Kasumi-1 (cell line): ENCODE data around the gene PRTN3.
A peak's percentile ranks its signal among the peaks of the same experiment; 100 is the strongest.
"Not testable (repeated sequence)": the region's sequence is repeated elsewhere in the genome, so short reads cannot be mapped to it uniquely, and the experiment has no call there.

Experiments
- DNase-seq, 2 experiments: peaks; one replicate each; lab custom pipeline; 2025; lab: John Stamatoyannopoulos, UW

Gene PRTN3

DNA sequence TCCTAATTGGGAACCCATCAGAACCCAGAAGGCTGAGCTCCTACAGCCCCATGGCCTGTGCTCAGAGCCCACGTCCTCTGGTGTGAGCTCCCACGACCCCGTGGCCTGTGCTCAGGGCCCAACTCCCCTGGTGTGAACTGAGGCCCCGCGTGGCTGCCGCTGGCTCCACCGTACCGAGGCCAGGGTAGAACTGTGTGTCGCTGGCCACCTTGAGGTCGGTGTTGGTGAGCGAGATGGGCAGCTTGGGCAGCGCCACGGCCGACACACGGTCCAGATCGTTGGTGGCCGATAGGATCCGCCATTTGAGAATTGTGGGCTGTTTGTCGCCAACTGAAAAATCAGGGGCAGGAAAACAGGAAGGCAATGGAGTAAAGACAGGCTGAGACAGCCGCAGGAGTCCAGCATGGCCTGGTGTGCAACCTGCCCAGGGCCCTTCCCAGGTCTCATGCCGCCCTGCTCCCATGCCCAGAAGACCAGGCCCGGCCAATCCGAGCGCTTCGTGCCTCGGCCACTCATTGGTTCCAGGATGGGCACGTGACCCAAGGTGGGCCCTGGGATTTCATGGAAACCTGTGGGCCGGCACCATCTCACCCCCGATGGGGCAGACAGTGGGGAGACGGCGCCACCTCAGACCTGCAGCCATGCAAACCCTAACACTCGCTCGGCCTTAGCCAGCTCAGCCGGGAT lies 40.7 kb downstream of the PRTN3 start:
- no peak for DNase-seq

DNA sequence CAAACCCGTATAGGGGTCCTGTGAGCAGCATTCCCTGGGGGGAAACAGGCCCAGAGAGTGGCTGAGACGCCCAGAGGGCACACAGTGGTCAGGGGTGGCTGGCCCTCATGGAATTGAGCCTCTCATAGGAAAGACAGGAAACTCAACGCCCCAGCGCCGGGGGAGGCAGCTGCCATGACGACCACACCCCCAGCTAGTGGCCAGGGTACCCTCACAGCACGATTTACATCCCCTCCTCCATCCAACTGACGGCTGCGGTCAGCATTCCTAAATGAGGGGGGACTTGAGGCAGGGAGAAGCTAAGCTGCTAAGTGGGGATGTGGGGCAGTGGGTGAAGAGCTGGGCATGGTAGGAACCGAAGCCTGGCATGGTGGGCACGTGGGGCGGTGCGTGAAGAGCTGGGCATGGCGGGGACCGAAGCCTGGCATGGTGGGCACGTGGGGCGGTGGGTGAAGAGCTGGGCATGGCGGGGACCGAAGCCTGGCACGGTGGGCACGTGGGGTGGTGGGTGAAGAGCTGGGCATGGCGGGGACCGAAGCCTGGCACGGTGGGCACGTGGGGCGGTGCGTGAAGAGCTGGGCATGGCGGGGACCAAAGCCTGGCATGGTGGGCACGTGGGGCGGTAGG lies 42.2 kb downstream of the PRTN3 start:
- DNase-seq: no peak

DNA sequence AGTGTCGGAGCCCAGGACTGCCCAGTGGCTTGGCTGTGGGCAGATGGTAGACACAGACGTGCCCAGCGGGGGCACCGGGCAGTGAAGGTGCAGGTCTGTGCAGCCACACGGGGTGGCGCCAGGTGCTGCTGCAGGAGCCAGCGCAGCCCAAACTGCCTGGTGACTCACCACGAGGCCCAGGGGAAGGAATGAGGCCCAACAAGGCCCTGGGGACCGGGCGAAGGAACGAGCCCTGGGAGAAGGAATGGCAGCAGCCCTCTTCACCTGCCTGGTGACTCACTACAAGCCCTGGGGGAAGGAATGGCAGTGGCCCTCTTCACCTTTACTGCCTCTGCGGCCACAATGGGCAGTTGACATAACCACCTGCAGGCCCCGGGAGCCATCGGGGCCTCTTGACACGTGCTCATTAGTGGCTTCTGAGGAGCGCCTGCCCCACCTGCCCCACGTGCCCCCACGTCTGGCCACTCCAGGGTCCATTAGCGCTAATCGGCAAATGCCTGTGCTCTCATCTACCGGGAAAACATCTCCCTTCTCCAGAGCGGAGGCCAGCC lies 42.9 kb downstream of the PRTN3 start:
- no peak for DNase-seq

DNA sequence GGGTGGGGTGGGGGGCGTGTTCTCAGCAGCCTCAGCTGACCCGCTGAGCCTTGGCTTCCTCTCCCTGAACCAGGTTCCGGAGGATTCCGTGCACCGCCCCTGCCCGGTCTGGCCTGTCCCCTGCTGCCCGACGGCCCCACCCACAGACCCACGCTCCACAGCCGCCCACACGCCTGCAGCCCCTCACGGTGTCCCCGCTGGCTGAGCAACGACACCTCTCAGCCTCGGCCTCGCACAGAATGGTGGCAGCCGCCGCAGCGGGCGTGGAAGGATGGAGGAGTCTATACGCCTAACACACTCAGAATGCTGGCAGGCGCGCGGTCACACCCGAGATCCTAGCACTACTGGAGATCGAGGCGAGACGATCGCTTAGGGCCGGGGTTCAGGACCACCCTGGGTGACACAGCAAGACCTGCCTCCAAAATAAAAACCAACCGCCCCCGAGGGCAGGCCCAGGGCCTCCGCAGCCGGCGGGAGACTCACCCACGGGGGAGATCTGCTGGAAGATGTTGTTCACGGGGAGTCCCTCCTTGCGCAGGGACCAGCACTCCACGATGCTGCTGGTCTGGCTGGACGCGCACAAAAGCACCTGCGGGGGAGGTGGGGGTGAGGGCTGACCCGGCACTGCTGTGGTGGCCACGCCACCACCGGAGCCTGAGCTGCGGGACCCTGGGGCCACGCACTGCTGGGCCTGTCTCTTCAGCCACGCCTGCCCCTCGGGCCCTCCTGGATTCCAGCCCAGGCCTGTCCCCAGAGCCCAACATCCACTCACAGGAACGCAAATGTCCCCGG lies 43.8 kb downstream of the PRTN3 start:
- no peak for DNase-seq

DNA sequence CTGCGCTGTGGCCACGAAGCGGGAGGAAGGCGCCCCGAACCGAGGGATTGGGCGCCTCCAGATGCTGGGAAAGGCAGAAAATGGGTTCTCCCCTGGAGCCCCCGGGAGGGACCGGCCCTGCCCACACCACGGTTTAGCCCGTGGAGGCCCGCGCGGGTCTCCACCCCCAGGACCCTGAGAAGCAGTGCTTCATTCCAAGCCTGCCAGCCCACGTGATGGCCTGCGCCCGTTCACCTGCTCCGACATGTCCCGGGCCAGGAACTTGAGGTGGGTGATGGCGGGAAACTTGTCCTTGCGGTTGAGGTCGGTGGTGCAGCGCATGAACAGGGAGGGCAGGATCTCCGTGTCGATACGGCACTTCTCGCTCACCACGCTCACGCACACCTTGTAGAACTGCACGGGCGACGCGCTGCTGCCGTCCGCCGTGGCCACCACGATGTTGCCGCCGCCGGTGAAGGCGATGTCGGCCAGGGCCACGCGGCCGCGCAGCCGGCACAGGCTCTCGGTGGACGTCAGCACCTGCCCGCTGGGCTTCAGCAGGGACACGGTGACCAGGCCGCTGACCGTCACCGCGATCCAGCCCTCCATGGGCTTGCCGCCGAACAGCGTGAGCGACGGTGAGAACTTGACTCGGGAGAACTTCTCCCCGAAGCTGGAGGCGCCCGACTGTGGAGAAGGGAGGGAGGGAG lies 44.9 kb downstream of the PRTN3 start:
- no peak for DNase-seq

DNA sequence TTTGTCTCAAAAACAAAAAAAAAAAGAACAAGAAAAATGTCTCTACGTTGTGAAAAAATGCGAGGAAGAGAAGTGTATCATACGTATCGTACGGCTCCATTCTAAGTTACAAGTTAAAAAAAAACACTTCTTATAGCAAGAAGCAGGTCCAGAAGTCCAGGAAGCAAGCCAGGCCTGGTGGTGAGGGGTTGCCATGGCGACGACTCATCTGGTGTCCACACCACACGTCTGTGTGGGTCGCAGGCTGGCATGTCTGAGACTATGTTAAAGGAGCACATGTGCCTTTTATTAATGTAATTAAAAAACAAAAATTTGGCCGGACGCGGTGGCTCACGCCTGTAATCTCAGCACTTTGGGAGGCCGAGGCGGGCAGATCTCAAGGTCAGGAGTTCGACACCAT lies 46.3 kb downstream of the PRTN3 start:
- no peak for DNase-seq

DNA sequence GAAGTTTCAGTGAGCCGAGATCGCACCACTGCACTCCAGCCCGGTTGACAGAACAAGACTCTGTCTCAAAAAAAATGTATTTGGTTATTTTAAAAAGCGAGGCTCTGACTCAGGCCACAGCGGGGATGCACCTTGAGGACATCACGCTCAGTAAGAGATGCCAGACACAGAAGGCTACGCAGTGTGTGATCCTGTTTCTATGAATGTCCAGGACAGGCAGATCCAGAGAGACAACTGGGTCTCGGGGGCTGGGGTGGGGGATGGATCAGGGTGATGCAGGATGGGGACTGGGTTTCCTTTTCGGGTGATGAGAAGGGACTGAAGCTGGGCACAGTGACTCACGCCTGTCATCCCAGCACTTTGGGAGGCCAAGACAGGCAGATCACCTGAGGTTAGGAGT lies 46.8 kb downstream of the PRTN3 start:
- DNase-seq: no peak

DNA sequence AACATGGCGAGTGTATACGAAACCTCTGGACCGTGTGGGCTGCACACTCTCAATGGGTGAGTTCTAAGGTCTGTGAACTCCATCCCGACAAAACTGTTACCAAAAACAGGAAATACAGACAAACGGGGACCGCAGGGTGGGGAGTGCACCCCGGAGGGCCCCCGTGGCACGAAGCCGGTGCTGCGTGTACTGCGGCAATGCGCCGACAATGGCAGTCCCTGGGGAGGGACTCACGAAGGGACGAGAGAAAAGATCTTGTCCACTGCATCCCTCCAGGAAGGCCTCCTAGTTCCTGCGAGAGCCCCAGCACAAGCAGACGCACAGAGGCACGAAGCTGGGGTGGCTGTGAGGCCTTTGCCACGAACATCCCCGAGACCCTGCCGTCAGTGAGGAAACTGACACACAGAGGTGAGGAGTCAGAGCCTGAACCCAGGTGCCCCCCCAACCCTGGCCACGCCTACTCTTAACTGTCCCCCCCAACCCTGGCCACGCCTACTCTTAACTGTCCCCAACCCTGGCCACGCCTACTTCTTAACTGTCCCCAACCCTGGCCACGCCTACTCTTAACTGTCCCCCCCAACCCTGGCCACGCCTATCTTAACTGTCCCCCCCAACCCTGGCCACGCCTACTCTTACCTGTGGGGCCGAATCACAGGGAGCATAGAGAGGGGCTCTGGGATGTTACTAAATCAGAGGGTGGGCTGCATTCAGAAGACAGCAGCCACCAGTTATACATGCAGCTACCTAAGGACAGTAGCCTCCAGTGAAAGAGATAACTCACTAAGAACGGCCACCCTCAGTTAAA lies 48.0 kb downstream of the PRTN3 start:
- DNase-seq: no peak

DNA sequence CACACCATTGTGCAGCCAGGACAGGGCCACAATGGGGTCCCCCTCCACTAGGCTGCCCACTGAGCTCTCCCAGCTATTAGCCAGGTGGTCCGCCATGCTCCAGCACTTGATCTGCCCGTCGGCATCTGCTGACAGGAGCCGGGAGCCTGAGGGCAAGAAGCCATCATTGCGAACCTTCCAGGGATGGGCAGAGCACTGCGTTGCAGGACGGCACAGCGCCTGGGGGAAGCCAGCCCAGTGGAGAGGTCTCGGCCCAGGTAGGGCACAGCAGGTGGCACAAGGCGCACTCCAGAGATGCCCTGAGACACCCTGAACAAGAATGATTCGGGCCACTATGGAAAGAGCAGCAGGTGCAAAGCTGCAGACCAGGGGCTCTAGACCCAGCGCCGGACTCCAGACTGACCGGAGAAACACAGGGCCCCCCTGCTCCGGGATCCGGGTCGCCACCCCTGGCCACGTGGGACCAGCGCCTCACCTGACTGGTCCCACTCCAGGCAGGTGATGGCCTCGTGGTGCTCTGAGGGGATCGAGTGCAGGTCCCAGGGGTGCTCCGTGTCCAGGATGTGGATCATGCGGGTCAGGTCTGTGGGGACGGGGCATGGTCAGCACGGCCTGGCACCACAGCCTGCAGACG lies 49.0 kb downstream of the PRTN3 start:
- no peak for DNase-seq

DNA sequence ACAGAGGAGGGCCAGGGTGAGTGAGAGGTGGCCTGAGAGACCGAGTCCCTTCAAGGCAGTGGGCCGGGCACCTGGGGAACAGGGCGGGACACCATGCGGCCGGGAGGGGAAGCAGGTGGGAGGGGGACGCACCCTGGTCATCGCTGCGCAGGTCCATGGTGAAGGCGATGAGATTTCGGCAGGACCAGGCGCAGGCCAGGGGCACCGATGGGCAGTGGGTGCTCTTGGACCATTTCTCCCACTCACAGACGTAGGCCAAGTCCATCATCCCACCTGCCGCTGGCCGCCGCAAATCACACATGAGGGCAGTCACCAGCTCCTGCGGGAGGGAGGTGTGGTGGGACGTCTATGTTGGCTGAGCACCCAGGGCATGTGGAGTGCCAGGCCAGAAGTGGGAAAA lies 50.0 kb downstream of the PRTN3 start:
- no peak for DNase-seq

DNA sequence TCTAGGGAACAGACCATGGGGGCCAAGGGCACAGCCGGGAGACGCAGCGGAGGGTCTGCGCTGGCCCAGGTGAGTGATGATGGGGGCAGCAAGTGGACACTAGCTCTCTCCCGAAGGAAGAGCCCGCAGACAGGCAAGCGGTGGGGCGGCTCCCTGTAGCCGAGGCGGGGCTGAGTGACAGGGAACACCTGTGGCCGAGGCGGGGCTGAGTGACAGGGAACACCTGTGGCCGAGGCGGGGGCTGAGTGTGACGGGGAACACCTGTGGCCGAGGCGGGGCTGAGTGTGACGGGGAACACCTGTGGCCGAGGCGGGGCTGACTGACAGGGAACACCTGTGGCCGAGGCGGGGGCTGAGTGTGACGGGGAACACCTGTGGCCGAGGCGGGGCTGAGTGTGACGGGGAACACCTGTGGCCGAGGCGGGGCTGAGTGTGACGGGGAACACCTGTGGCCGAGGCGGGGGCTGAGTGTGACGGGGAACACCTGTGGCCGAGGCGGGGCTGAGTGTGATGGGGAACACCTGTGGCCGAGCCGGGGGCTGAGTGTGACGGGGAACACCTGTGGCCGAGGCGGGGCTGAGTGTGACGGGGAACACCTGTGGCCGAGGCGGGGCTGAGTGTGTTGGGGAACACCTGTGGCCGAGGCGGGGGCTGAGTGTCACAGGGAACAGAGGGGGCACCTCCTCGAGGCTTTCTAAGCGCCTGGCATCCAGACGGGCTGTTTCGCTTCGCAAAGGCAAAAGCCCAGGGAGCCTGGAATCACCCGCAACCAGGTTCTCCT lies 50.8 kb downstream of the PRTN3 start:
- DNase-seq: not testable (repeated sequence)

DNA sequence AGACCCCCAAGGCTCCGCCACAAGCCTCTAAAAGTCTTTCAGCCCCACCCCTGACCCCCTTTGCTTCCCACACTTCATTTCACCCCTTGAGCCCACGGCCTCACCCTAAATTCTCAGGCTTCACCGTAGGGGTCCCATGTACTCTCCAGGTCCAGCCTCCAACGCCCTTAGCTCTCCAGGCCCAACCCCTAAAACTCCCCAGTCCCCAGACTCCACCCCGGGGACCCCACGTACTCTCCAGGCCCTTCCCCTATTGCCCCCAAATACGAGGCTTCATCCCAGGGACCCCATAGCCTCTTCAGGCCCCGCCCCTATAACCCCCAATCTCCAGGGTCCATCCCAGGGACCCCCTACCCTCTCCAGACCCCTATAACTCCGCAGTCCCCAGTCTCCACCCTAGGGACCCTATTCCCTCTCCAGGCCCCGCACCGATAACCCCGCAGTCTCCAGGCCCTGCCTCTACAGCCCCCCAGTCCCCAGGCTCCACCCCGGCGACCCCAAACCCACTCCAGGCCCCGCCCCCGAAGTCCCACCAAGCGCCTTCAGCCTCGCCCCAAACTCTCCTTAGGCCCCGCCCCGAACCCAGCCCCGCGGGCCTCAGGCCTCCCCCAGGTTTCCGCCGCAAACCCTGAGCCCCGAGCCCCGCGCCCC lies 51.6 kb downstream of the PRTN3 start:
- DNase-seq: no peak

DNA sequence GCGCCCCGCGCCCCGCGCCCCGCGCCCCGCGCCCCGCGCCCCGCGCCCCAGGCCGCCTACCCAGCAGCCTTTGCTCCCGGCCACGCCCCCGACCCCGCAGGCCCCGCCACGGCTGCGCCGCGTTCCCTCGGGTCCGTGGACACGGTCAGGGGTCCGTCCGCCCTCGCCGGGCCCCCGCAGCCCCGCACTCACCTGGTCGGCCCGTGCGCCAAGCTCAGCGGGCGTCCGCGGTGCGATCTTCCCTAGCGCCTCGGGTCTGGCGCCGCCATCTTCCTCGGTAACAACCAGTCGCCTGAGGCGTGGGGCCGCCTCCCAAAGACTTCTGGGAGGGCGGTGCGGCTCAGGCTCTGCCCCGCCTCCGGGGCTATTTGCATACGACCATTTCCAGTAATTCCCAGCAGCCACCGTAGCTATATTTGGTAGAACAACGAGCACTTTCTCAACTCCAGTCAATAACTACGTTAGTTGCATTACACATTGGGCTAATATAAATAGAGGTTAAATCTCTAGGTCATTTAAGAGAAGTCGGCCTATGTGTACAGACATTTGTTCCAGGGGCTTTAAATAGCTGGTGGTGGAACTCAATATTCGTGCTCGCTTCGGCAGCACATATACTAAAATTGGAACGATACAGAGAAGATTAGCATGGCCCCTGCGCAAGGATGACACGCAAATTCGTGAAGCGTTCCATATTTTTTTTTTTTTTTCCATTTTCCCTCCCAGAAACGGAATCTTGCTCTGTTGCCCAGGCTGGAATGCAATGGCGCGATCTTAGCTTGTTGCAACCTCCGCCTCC lies 52.3 kb downstream of the PRTN3 start, which contains the start of the genes MED16 and RNU6-9:
Gene MED16, minus strand, starts transcription at position 294 of the 796 bp plus-strand sequence. CDS start 2,056 bp downstream, outside the sequence.
Gene RNU6-9, plus strand, starts transcription at position 591 of the 796 bp plus-strand sequence.
- DNase-seq: peak; percentile 86 to 90

DNA sequence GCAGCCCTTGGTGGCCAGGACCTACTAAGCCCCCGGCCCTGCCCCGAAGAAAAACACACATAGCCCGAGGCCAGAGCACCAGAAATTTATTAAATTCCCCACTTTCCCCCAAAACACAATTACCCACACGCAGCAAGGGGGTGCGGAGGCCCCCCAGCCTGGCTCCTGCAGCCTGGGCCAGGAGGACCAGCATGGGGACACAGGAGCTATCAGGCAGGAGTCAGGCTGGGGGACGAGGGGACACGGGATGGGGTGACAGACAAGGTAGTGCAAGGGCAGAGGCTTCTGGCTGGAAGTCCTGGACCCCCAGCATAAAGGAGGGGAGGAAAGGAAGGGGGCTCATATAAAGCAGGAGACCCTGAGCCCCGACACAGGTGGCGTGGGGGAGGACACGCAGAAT lies 55.6 kb downstream of the PRTN3 start:
- DNase-seq: no peak

DNA sequence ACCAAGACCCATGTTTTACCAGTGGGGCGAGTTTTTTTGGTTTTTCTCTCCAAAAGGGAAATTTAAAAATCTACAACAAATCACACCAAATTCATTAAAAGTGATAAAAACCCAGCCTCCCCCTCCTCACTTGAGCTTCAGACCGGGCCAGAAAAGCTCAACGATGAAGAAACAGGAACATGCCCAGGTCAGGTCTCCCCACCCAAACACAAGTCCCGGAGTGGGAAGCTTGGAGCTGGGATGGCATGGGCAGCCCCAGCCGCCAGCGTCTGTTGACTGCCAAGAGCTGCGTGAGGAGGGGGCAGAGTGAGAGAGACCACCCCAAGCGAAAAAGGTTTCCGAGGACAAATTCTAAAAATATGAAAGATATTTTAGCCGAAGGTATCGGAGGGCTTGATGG lies 56.2 kb downstream of the PRTN3 start:
- no peak for DNase-seq

DNA sequence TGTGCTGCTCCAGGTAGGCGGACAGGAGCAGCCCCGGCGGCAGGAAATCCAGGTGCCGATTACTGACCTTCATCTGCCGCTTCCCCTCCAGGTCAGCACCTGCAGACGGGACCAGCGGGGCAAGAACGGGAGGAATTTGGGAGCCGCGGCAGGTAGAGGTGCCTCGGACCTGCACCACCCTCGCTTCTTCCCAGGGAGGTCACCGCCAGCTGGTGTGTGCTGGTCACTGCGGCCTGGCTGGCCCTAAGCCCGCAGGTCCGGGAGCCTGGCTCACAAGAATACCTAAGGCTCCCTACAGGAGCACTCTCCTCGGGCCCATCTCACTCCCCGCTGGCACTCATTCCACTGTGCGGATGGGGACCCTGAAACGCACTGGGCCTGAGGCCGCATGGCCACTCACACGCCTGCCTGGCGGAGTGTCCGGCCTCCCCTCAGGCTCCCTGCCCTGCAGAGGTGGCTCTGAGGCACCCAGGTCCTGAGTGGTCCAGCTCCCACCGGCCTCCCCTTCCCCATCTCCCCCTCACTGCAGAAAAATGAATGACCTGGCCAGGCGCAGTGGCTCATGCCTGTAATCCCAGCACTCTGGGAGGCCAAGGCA lies 56.7 kb downstream of the PRTN3 start:
- DNase-seq: no peak
